ENCODE results near the gene CNTFR. TPM values are rescaled to one million over a fixed set of nuclear protein-coding genes. Genes with fewer than 3 reads are reported as not detected.
A peak's percentile ranks its signal among the peaks of the same experiment; 100 is the strongest.

CNTFR gene
- total and polyA plus RNA-seq, 10 of the 15 experiments (the other 5 are each of a cell fraction or from before 2014, with no cell fraction given) = not detected

DNA sequence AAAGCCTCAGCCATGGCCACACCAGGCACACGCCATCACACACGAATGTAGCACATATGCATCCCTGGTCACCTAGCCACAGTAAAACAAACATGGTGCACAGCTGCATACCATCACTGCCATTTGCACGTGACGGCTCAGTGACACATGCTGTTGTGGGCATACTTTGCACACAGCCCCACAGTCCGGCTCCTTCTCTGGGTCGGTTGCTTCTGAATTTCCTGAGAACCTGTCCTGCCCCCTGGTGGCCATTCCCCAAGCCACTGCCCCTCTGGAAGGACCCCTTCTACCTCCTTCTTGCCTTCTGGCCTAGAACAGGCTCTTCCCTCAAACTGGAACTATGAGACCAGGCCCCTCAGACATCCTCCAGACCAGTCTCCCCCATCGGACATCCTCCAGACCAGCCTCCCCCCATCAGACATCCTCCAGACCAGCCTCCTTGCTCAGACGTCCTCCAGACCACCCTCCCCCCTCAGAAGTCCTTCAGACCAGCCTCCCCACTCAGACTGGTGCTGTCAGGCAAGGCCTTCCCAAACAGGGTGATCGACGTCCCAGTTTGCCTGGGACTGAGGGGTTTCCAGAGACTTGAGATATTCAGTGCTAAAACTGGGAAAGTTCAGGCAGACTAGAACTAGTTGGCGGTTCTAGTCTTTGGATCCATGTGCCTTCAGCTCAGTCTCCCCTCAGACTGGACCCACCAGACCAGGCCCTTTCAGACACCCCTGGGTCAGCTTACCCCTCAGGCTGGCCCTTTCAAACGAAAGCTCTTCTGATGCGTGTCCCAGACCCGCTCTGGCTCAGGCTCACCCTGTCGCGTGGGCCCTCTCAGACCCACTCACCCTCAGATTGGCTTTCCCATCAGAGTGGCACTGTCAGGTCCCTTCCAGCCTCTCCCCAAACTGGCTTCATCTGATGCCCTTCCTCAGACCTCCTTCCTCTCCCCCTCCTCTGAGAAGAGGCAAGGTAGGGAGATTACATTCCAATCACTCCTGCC, 42.4 kb downstream of the CNTFR start:
- no peak for FAIRE-seq
- Histone ChIP-seq H2AFZ (ENCODE audit: control insufficient read depth, low read depth, low read length) (no peak overlapping the region), H3K9me3 (replicated peaks; ENCODE audit: control insufficient read depth, insufficient read depth, low read length) (no peaks in the 10 kb centered on the region; the same call in 2 of the 3 replicates), H3K27me3 (replicated peaks in 1 of 2; ENCODE audit: control insufficient read depth in 2 of 2, insufficient read depth in 2 of 2, low read length in 1 of 2) (peaks cover 3 to 8% of the 10 kb centered on the region in 2 experiments), H3K4me3 (no peak overlapping the region), H3K4me2 (ENCODE audit: control insufficient read depth, insufficient read depth) (no peak overlapping the region), H4K20me1 (ENCODE audit: control insufficient read depth, insufficient read depth) (peaks cover 8% of the 10 kb centered on the region; the same call in 1 of the 2 replicates), H3K4me1 (ENCODE audit: control insufficient read depth, insufficient read depth, low read length) (no peaks in the 10 kb centered on the region), H3K36me3 (ENCODE audit: control insufficient read depth in 2 of 2, insufficient read depth in 2 of 2, low read length in 1 of 2) (no peaks in the 10 kb centered on the region), H3K79me2 (ENCODE audit: control insufficient read depth, insufficient read depth, low read length) (no peaks in the 10 kb centered on the region), H3K27ac (ENCODE audit: control insufficient read depth, insufficient read depth) (no peak overlapping the region), H3K9ac (ENCODE audit: control insufficient read depth, insufficient read depth, low read length) (no peak overlapping the region)
- in situ Hi-C loops (cut with MboI) (no loop called here), intact Hi-C loops (cut with micrococcal nuclease; ENCODE audit: unreplicated experiment) (loop anchor here (1.0 to 5.0 kb wide), 2 partner anchors 110 to 144 kb away; no protein-coding TSS in a partner anchor)
- no TSS peak for BruUV-seq (replicated peaks)
- peak; percentile 85 for ATAC-seq
- CTCF ChIA-PET = interaction anchor here (0.6 to 3.1 kb wide), 15 partner anchors 10 to 212 kb away, joined by 3 to 15 read pairs (median 3); partner anchors contain the start of gene SIGMAR1
- WGBS (ENCODE audit: insufficient coverage, insufficient replicate concordance, low lambda C conversion rate, missing lambda C conversion rate) = 50% methylated on average over 16 of the region's 16 CpGs
- RAD21 ChIA-PET (ENCODE audit: unreplicated experiment) = interaction anchor here (1.2 kb wide), 1 partner anchor 87 kb away, joined by 3 read pairs; no protein-coding TSS in a partner anchor
- POLR2A ChIA-PET = interaction anchor here (1.4 kb wide), 1 partner anchor 45 kb away, joined by 3 read pairs; no protein-coding TSS in a partner anchor
- SMC1A ChIA-PET (ENCODE audit: uncharacterized antibody, unreplicated experiment) = interaction anchor here (1.1 to 1.9 kb wide), 2 partner anchors 44 to 143 kb away, joined by 3 to 4 read pairs; no protein-coding TSS in a partner anchor
- no peak for DNase-seq (ENCODE audit: low read depth, low spot score)
- TF ChIP-seq, protein P1, sequence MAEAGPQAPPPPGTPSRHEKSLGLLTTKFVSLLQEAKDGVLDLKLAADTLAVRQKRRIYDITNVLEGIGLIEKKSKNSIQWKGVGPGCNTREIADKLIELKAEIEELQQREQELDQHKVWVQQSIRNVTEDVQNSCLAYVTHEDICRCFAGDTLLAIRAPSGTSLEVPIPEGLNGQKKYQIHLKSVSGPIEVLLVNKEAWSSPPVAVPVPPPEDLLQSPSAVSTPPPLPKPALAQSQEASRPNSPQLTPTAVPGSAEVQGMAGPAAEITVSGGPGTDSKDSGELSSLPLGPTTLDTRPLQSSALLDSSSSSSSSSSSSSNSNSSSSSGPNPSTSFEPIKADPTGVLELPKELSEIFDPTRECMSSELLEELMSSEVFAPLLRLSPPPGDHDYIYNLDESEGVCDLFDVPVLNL (IDR thresholded peaks at IDR 0.05; ENCODE audit: low read depth, low read length) = no peak
- TF ChIP-seq SUZ12 (IDR thresholded peaks at IDR 0.05; ENCODE audit: unreplicated experiment) (no peak), NFYA (IDR thresholded peaks at IDR 0.05; ENCODE audit: borderline replicate concordance, low read depth, low read length) (no peak), NFIC (IDR thresholded peaks at IDR 0.05; ENCODE audit: low read depth, low read length) (no peak), CHD4 (IDR thresholded peaks at IDR 0.05) (no peak), CBX5 (IDR thresholded peaks at IDR 0.05; ENCODE audit: low read depth) (no peak), MTA2 (IDR thresholded peaks at IDR 0.05; ENCODE audit: low read depth) (no peak), CEBPB (IDR thresholded peaks at IDR 0.05; ENCODE audit: borderline replicate concordance in 1 of 2, low read depth in 2 of 2, low read length in 2 of 2) (no peak), SRF (IDR thresholded peaks at IDR 0.05; ENCODE audit: low read depth in 2 of 2, low read length in 2 of 2) (no peak), PAX5 (IDR thresholded peaks at IDR 0.05; ENCODE audit: borderline replicate concordance, low read depth, low read length) (0 out of 2 replicates have a peak, but pooled peaks have one; percentile 20), ZBED1 (IDR thresholded peaks at IDR 0.05; ENCODE audit: borderline replicate concordance) (no peak), IKZF2 (IDR thresholded peaks at IDR 0.05) (no peak), STAT3 (IDR thresholded peaks at IDR 0.05; ENCODE audit: low read depth, low read length) (no peak), ZNF217 (IDR thresholded peaks at IDR 0.05) (no peak), NR2C1 (IDR thresholded peaks at IDR 0.05) (no peak), WRNIP1 (IDR thresholded peaks at IDR 0.05; ENCODE audit: borderline replicate concordance, low read depth, low read length) (no peak), SMC3 (IDR thresholded peaks at IDR 0.05; ENCODE audit: borderline replicate concordance, low read length) (peak; percentile 39; the same call in 1 of the 2 replicates), GATAD2B (conservative IDR thresholded peaks at IDR 0.05; ENCODE audit: low read depth) (no peak), FOXK2 (IDR thresholded peaks at IDR 0.05) (no peak), CREM (IDR thresholded peaks at IDR 0.05; ENCODE audit: low read depth) (no peak), CTCF (IDR thresholded peaks at IDR 0.05 in 2 of 3, conservative IDR thresholded peaks at IDR 0.05 in 1 of 3; ENCODE audit: control insufficient read depth in 2 of 3, extremely low read depth in 1 of 3, insufficient read depth in 1 of 3, low read depth in 3 of 3, low read length in 3 of 3) (peak; percentile 48 to 73 (median 70)), TCF3 (IDR thresholded peaks at IDR 0.05; ENCODE audit: borderline replicate concordance, insufficient read depth, low read depth, low read length) (0 out of 2 replicates have a peak, but pooled peaks have one; percentile 48)
